ENCODE measurements around the gene CLIP3. TPM values are rescaled to one million over a fixed set of nuclear protein-coding genes. Genes with fewer than 3 reads are reported as not detected.
A peak's percentile ranks its signal among the peaks of the same experiment; 100 is the strongest.
"Not testable (repeated sequence)": the region's sequence is repeated elsewhere in the genome, so short reads cannot be mapped to it uniquely, and the experiment has no call there.

CLIP3 gene
- total RNA-seq, 4 donors from 2014 or later: 1.8 to 9.8 (median 5.2) TPM

- Histone ChIP-seq H3K9me3 (no peaks in the 10 kb centered on the region), H3K4me1 (peaks cover 0 to 7% (median 0%) of the 10 kb centered on the region in 4 donors), H3K36me3 (no peaks in the 10 kb centered on the region), H3K27me3 (peaks cover 0 to 8% of the 10 kb centered on the region in 2 donors), H3K4me3 (peak overlapping the region in 3 of 4 donors; percentile 29 to 51 (median 46)), H3K27ac (no peak overlapping the region)
- TF ChIP-seq CTCF (IDR thresholded peaks at IDR 0.05) (no peak), POLR2A (IDR thresholded peaks at IDR 0.05) (no peak)
- no peak for DNase-seq
These were observed 45.1 kb downstream of the CLIP3 start for GRCh38 chr19:35987571-35987896.

- Histone ChIP-seq H3K9me3 (no peaks in the 10 kb centered on the region), H3K27me3 (peaks cover 0 to 8% of the 10 kb centered on the region in 2 donors), H3K36me3 (no peaks in the 10 kb centered on the region), H3K4me1 (peaks cover 0 to 7% (median 0%) of the 10 kb centered on the region in 4 donors), H3K27ac (peak overlapping the region in 1 of 4 donors; percentile 18), H3K4me3 (peak overlapping the region; percentile 29 to 51 (median 47))
- peak in 2 of 3 donors; percentile 59 to 72 for DNase-seq
- TF ChIP-seq CTCF (IDR thresholded peaks at IDR 0.05) (no peak), POLR2A (IDR thresholded peaks at IDR 0.05) (no peak)
These were observed 45.8 kb downstream of the CLIP3 start for GRCh38 chr19:35986664-35987570.

GRCh38 chr19:35986111-35986510 lies 46.6 kb downstream of the CLIP3 start:
- peaks cover 0 to 7% (median 0%) of the 10 kb centered on the region in 4 donors for H3K4me1 ChIP-seq
- no peak overlapping the region for H3K27ac ChIP-seq
- no peak for DNase-seq
- H3K36me3 ChIP-seq: no peaks in the 10 kb centered on the region
- no peaks in the 10 kb centered on the region for H3K9me3 ChIP-seq
- TF ChIP-seq POLR2A (IDR thresholded peaks at IDR 0.05) (no peak), CTCF (IDR thresholded peaks at IDR 0.05) (no peak)
- peaks cover 0 to 8% of the 10 kb centered on the region in 2 donors for H3K27me3 ChIP-seq
- H3K4me3 ChIP-seq: no peak overlapping the region

- no peak overlapping the region for H3K27ac ChIP-seq
- no peaks in the 10 kb centered on the region for H3K9me3 ChIP-seq
- peaks cover 0 to 8% of the 10 kb centered on the region in 2 donors for H3K27me3 ChIP-seq
- H3K4me1 ChIP-seq: peaks cover 0 to 7% (median 0%) of the 10 kb centered on the region in 4 donors
- TF ChIP-seq CTCF (IDR thresholded peaks at IDR 0.05) (no peak), POLR2A (IDR thresholded peaks at IDR 0.05) (no peak)
- H3K36me3 ChIP-seq: no peaks in the 10 kb centered on the region
- DNase-seq: no peak
- H3K4me3 ChIP-seq: no peak overlapping the region
These were observed 49.5 kb downstream of the CLIP3 start for GRCh38 chr19:35983177-35983576.

- not testable (repeated sequence) for H3K4me3 ChIP-seq, DNase-seq, H3K27me3 ChIP-seq, H3K27ac ChIP-seq, H3K9me3 ChIP-seq, H3K4me1 ChIP-seq, H3K36me3 ChIP-seq
These were observed 51.7 kb downstream of the CLIP3 start for GRCh38 chr19:35980997-35981396.

GRCh38 chr19:35978832-35979365 lies 53.8 kb downstream of the CLIP3 start:
- Histone ChIP-seq H3K4me1 (no peaks in the 10 kb centered on the region), H3K27me3 (no peaks in the 10 kb centered on the region), H3K36me3 (no peaks in the 10 kb centered on the region), H3K9me3 (no peaks in the 10 kb centered on the region), H3K4me3 (no peak overlapping the region), H3K27ac (no peak overlapping the region)
- DNase-seq: no peak
- no peak for TF ChIP-seq POLR2A (IDR thresholded peaks at IDR 0.05)
